ENCODE measurements around the gene PLS3.
"Not testable (repeated sequence)": the region's sequence is repeated elsewhere in the genome, so short reads cannot be mapped to it uniquely, and the experiment has no call there.

Gene PLS3

GRCh38 chrX:115541045-115541444 is 19.9 kb upstream of the PLS3 start:
- not testable (repeated sequence) for H3K9me3 ChIP-seq (ENCODE audit: low read length); H3K9ac ChIP-seq (ENCODE audit: low read length)

DNA sequence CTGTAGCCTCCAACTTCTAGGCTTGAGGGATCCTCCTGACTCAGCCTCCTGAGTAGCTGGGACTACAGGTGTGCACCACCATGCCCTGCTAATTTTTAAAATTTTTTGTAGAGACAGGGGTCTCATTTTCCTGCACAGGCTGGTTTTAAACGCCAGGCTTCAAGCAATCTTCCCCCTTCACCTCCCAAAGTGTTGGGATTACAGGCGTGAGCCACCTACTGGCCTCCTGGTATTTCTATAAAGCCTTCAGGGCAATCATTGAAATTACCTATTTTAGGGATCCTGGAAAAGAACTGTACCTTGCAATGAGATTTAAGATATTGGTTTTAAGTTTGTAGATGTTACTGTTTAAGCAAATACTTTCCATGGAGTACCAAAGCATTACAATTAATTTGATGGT is 13.5 kb upstream of the PLS3 start:
- Histone ChIP-seq H3K27ac (ENCODE audit: low read depth, low read length) (no peak overlapping the region), H3K4me3 (ENCODE audit: low read depth in 1 of 2, low read length in 2 of 2) (no peak overlapping the region), H3K4me1 (ENCODE audit: insufficient read depth, low read length) (no peaks in the 10 kb centered on the region), H3K36me3 (ENCODE audit: insufficient read depth, low read length) (no peaks in the 10 kb centered on the region), H3K9me3 (ENCODE audit: low read length) (no peaks in the 10 kb centered on the region), H3K9ac (ENCODE audit: low read length) (no peak overlapping the region), H3K27me3 (ENCODE audit: control insufficient read depth in 1 of 2, insufficient read depth in 2 of 2, low read length in 2 of 2) (no peaks in the 10 kb centered on the region)

More at GRCh38 chrX:115541045-115541444, 19.9 kb upstream of the PLS3 start:
- H3K4me1 ChIP-seq (ENCODE audit: insufficient read depth, low read length); H3K27me3 ChIP-seq (ENCODE audit: control insufficient read depth in 1 of 2, insufficient read depth in 2 of 2, low read length in 2 of 2); H3K36me3 ChIP-seq (ENCODE audit: insufficient read depth, low read length); H3K4me3 ChIP-seq (ENCODE audit: low read depth in 1 of 2, low read length in 2 of 2); H3K27ac ChIP-seq (ENCODE audit: low read depth, low read length): not testable (repeated sequence)

DNA sequence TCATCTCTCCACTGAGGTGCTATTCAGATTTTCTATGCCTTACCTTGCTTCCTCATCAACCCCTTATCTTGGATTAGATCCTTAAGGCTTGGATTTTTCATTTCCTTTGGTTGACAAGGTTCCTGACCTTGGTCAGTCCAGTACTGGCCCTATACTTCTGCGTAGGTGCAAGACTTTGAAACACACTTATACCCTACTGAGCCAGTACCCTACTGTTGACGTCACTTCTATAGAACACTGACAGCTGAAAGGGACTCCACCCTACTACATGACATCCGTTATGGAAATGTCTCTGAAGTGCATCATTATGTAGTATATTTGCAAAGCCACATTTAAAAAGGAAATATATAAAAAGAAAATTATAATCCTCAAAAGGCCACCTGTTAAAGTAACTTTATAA is 12.0 kb upstream of the PLS3 start:
- Histone ChIP-seq H3K27me3 (ENCODE audit: control insufficient read depth in 1 of 2, insufficient read depth in 2 of 2, low read length in 2 of 2) (no peaks in the 10 kb centered on the region), H3K9me3 (ENCODE audit: low read length) (no peaks in the 10 kb centered on the region), H3K4me1 (ENCODE audit: insufficient read depth, low read length) (no peaks in the 10 kb centered on the region), H3K9ac (ENCODE audit: low read length) (no peak overlapping the region), H3K4me3 (ENCODE audit: low read depth in 1 of 2, low read length in 2 of 2) (no peak overlapping the region), H3K27ac (ENCODE audit: low read depth, low read length) (no peak overlapping the region), H3K36me3 (ENCODE audit: insufficient read depth, low read length) (no peaks in the 10 kb centered on the region)

- H3K27ac ChIP-seq (ENCODE audit: low read depth, low read length) = no peak overlapping the region
- H3K4me1 ChIP-seq (ENCODE audit: insufficient read depth, low read length) = no peaks in the 10 kb centered on the region
- H3K27me3 ChIP-seq (ENCODE audit: control insufficient read depth in 1 of 2, insufficient read depth in 2 of 2, low read length in 2 of 2) = no peaks in the 10 kb centered on the region
- no peak overlapping the region for H3K4me3 ChIP-seq (ENCODE audit: low read depth in 1 of 2, low read length in 2 of 2)
- no peaks in the 10 kb centered on the region for H3K36me3 ChIP-seq (ENCODE audit: insufficient read depth, low read length)
- no peak overlapping the region for H3K9ac ChIP-seq (ENCODE audit: low read length)
- no peaks in the 10 kb centered on the region for H3K9me3 ChIP-seq (ENCODE audit: low read length)
Observed at GRCh38 chrX:115553171-115553570, 7.8 kb upstream of the PLS3 start.

GRCh38 chrX:115559672-115560071 is 1.3 kb upstream of the PLS3 start:
- Histone ChIP-seq H3K27ac (ENCODE audit: low read depth, low read length) (no peak overlapping the region), H3K27me3 (ENCODE audit: control insufficient read depth in 1 of 2, insufficient read depth in 2 of 2, low read length in 2 of 2) (peaks cover 0 to 19% of the 10 kb centered on the region in 2 donors), H3K4me1 (ENCODE audit: insufficient read depth, low read length) (peaks cover 14% of the 10 kb centered on the region), H3K4me3 (ENCODE audit: low read depth in 1 of 2, low read length in 2 of 2) (no peak overlapping the region), H3K36me3 (ENCODE audit: insufficient read depth, low read length) (no peaks in the 10 kb centered on the region), H3K9me3 (ENCODE audit: low read length) (no peaks in the 10 kb centered on the region), H3K9ac (ENCODE audit: low read length) (no peak overlapping the region)

DNA sequence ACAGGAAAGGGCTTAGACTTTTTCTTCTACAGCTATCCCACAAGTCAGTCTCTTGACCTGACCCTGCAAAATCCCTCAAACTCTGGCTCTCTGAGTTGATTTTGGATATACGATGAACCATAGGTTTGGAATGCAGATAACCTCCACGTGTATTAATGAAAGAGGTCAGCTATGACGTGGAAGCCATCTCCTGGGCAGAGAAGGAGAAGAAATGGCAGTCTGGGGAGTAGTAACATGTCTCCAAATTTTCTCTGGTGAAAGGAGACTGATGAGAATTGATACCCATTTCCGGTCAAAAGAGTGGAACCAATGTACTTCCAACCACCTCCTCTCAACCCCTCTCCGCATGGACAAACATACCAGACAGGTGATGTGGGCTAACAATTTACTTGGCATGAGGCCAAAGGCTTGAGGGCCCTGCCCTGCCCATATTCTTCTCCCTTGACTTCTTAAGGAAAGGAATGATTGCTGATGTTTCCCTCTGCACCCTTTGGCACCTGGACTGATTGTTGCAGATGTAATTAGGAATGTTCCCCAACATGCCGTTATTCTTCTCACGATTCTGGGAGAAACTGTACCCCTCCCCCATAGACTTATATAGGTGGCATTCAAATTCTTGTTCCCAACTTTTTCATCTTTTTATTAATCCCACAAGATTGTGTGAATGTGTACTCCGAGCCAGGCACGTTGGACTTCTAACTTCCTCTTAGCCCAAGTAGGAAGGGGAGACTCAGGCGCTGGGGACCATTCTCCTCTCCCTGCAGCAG is 580 bp upstream of the PLS3 start:
- H3K27me3 ChIP-seq (ENCODE audit: control insufficient read depth in 1 of 2, insufficient read depth in 2 of 2, low read length in 2 of 2) = peaks cover 0 to 19% of the 10 kb centered on the region in 2 donors
- H3K27ac ChIP-seq (ENCODE audit: low read depth, low read length) = peak overlapping the region; percentile 87
- H3K4me3 ChIP-seq (ENCODE audit: low read depth in 1 of 2, low read length in 2 of 2) = peak overlapping the region; percentile 66 to 69
- peaks cover 14% of the 10 kb centered on the region for H3K4me1 ChIP-seq (ENCODE audit: insufficient read depth, low read length)
- H3K36me3 ChIP-seq (ENCODE audit: insufficient read depth, low read length) = no peaks in the 10 kb centered on the region
- H3K9me3 ChIP-seq (ENCODE audit: low read length) = no peaks in the 10 kb centered on the region
- H3K9ac ChIP-seq (ENCODE audit: low read length) = no peak overlapping the region

- peaks cover 0 to 19% of the 10 kb centered on the region in 2 donors for H3K27me3 ChIP-seq (ENCODE audit: control insufficient read depth in 1 of 2, insufficient read depth in 2 of 2, low read length in 2 of 2)
- no peaks in the 10 kb centered on the region for H3K9me3 ChIP-seq (ENCODE audit: low read length)
- peak overlapping the region; percentile 87 for H3K27ac ChIP-seq (ENCODE audit: low read depth, low read length)
- H3K4me3 ChIP-seq (ENCODE audit: low read depth in 1 of 2, low read length in 2 of 2) = peak overlapping the region; percentile 66 to 69
- peaks cover 14% of the 10 kb centered on the region for H3K4me1 ChIP-seq (ENCODE audit: insufficient read depth, low read length)
- no peaks in the 10 kb centered on the region for H3K36me3 ChIP-seq (ENCODE audit: insufficient read depth, low read length)
- peak overlapping the region; percentile 29 for H3K9ac ChIP-seq (ENCODE audit: low read length)
Observed at GRCh38 chrX:115561605-115562479, 868 bp downstream of the PLS3 start.

DNA sequence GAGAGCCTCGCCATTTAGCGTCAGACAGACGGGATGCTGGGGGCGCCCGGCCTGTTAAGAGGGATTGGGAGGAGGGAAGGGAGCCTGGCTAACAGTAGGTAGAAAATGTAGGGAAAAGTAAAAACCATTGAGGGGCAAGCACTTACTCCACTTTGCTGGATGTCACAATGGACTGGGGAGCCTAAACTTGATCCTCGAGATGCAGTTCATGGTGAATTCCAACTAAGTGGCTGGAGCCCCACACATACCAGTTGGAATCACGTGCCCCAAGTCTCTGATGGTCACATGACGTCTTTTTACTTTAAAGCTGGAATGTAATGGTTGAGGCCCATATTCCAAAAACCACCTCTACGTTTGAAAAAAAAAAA is 1.5 kb downstream of the PLS3 start:
- Histone ChIP-seq H3K4me3 (ENCODE audit: low read depth in 1 of 2, low read length in 2 of 2) (peak overlapping the region; percentile 66 to 69), H3K9ac (ENCODE audit: low read length) (no peak overlapping the region)

GRCh38 chrX:115563633-115564162 is 2.7 kb downstream of the PLS3 start:
- Histone ChIP-seq H3K27me3 (ENCODE audit: control insufficient read depth in 1 of 2, insufficient read depth in 2 of 2, low read length in 2 of 2) (peaks cover 0 to 19% of the 10 kb centered on the region in 2 donors), H3K9me3 (ENCODE audit: low read length) (no peaks in the 10 kb centered on the region), H3K9ac (ENCODE audit: low read length) (no peak overlapping the region), H3K36me3 (ENCODE audit: insufficient read depth, low read length) (no peaks in the 10 kb centered on the region), H3K4me1 (ENCODE audit: insufficient read depth, low read length) (peaks cover 14% of the 10 kb centered on the region), H3K4me3 (ENCODE audit: low read depth in 1 of 2, low read length in 2 of 2) (no peak overlapping the region), H3K27ac (ENCODE audit: low read depth, low read length) (no peak overlapping the region)

More for the DNA sequence above, 1.5 kb downstream of the PLS3 start:
- Histone ChIP-seq H3K4me1 (ENCODE audit: insufficient read depth, low read length) (peaks cover 14% of the 10 kb centered on the region), H3K36me3 (ENCODE audit: insufficient read depth, low read length) (no peaks in the 10 kb centered on the region), H3K27ac (ENCODE audit: low read depth, low read length) (peak overlapping the region; percentile 87), H3K9me3 (ENCODE audit: low read length) (no peaks in the 10 kb centered on the region), H3K27me3 (ENCODE audit: control insufficient read depth in 1 of 2, insufficient read depth in 2 of 2, low read length in 2 of 2) (peaks cover 0 to 19% of the 10 kb centered on the region in 2 donors)

GRCh38 chrX:115564243-115564642 is 3.3 kb downstream of the PLS3 start:
- H3K27ac ChIP-seq (ENCODE audit: low read depth, low read length) = no peak overlapping the region
- no peak overlapping the region for H3K9ac ChIP-seq (ENCODE audit: low read length)

GRCh38 chrX:115565888-115566287 is 4.9 kb downstream of the PLS3 start:
- no peaks in the 10 kb centered on the region for H3K36me3 ChIP-seq (ENCODE audit: insufficient read depth, low read length)
- H3K27me3 ChIP-seq (ENCODE audit: control insufficient read depth in 1 of 2, insufficient read depth in 2 of 2, low read length in 2 of 2) = peaks cover 0 to 16% of the 10 kb centered on the region in 2 donors
- H3K9me3 ChIP-seq (ENCODE audit: low read length) = no peaks in the 10 kb centered on the region
- no peak overlapping the region for H3K4me3 ChIP-seq (ENCODE audit: low read depth in 1 of 2, low read length in 2 of 2)
- H3K27ac ChIP-seq (ENCODE audit: low read depth, low read length) = no peak overlapping the region
- peaks cover 6% of the 10 kb centered on the region for H3K4me1 ChIP-seq (ENCODE audit: insufficient read depth, low read length)
- H3K9ac ChIP-seq (ENCODE audit: low read length) = no peak overlapping the region

More at GRCh38 chrX:115564243-115564642, 3.3 kb downstream of the PLS3 start:
- H3K36me3 ChIP-seq (ENCODE audit: insufficient read depth, low read length) = no peaks in the 10 kb centered on the region
- H3K4me1 ChIP-seq (ENCODE audit: insufficient read depth, low read length) = peaks cover 14% of the 10 kb centered on the region
- no peak overlapping the region for H3K4me3 ChIP-seq (ENCODE audit: low read depth in 1 of 2, low read length in 2 of 2)
- H3K27me3 ChIP-seq (ENCODE audit: control insufficient read depth in 1 of 2, insufficient read depth in 2 of 2, low read length in 2 of 2) = peaks cover 0 to 19% of the 10 kb centered on the region in 2 donors
- no peaks in the 10 kb centered on the region for H3K9me3 ChIP-seq (ENCODE audit: low read length)

All from muscle layer of colon (tissue), 2 donors.